ENCODE results near the gene GATA2. TPM values are rescaled to one million over a fixed set of nuclear protein-coding genes. Genes with fewer than 3 reads are reported as not detected.

The GATA2 gene
- total RNA-seq, 2 donors from 2014 or later: 1.4 to 2.3 TPM

DNA sequence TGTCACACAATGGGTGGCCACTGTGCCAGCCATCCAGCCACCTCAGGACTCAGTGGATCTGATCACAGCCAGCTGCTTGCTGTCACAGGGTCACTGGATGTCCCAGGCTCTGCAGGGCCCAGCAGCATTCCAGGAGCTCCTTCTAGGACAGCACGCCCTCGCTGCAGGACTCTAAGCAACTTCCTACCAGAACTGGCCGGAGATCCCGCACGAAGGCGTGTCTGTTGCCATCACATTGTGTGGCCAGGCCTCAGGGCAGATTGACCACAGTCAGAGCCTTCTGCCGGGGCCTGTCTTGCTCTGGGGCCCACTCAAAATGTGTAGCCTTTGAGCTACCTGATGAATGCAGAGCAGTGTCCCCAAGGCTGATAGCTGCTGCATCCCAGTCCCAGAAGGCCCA is 50.9 kb downstream of the GATA2 start:
- no peak for DNase-seq (ENCODE audit: low spot score in 2 of 2)
- Mint-ChIP-seq H3K9me3 (peaks cover 12 to 17% of the 10 kb centered on the region in 2 donors), H3K36me3 (peaks cover 3 to 11% of the 10 kb centered on the region in 2 donors), H3K27ac (no peak overlapping the region)
- no peak for ATAC-seq

GRCh38 chr3:128439226-128439625 is 53.8 kb downstream of the GATA2 start:
- Mint-ChIP-seq H3K9me3 (no peaks in the 10 kb centered on the region), H3K36me3 (no peaks in the 10 kb centered on the region), H3K27ac (no peak overlapping the region)
- DNase-seq (ENCODE audit: low spot score in 2 of 2) (no peak), ATAC-seq (no peak)

GRCh38 chr3:128438488-128439072 is 54.4 kb downstream of the GATA2 start:
- Mint-ChIP-seq H3K9me3 (no peaks in the 10 kb centered on the region), H3K27ac (no peak overlapping the region), H3K36me3 (no peaks in the 10 kb centered on the region)
- no peak for DNase-seq (ENCODE audit: low spot score in 2 of 2)
- ATAC-seq: peak in 1 of 2 donors; percentile 39

GRCh38 chr3:128436214-128436613 is 56.8 kb downstream of the GATA2 start:
- H3K9me3 Mint-ChIP-seq: no peaks in the 10 kb centered on the region
- no peak for DNase-seq (ENCODE audit: low spot score in 2 of 2)
- no peak for ATAC-seq
- no peak overlapping the region for H3K27ac Mint-ChIP-seq
- peaks cover 0 to 7% of the 10 kb centered on the region in 2 donors for H3K36me3 Mint-ChIP-seq

GRCh38 chr3:128435561-128435960 is 57.4 kb downstream of the GATA2 start:
- Mint-ChIP-seq H3K9me3 (no peaks in the 10 kb centered on the region), H3K36me3 (peaks cover 0 to 7% of the 10 kb centered on the region in 2 donors), H3K27ac (no peak overlapping the region)
- no peak for DNase-seq (ENCODE audit: low spot score in 2 of 2)
- ATAC-seq: no peak

GRCh38 chr3:128435058-128435457 is 57.9 kb downstream of the GATA2 start:
- no peaks in the 10 kb centered on the region for H3K9me3 Mint-ChIP-seq
- peaks cover 0 to 7% of the 10 kb centered on the region in 2 donors for H3K36me3 Mint-ChIP-seq
- H3K27ac Mint-ChIP-seq: no peak overlapping the region
- ATAC-seq (no peak), DNase-seq (ENCODE audit: low spot score in 2 of 2) (no peak)

DNA sequence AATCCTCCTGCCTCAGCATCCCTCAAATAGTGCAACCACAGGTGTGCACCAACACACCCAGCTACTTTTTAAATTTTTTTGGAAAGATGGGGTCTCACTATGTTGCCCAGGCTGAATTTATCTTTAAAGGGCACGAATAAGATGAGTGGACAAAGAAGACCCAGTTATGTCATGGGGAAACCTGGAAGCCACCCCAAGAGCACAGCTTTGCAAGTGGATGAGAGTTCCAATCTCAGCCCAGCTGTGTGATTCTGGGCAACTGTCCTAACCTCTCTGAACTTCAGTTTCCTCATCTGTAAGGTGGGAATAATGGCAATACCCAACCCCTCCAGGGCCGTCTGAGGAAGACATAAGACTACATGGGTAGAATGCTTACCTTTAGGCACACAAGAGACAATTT is 58.5 kb downstream of the GATA2 start:
- Mint-ChIP-seq H3K36me3 (peaks cover 0 to 7% of the 10 kb centered on the region in 2 donors), H3K9me3 (no peaks in the 10 kb centered on the region)

GRCh38 chr3:128433837-128434165 is 59.2 kb downstream of the GATA2 start:
- Mint-ChIP-seq H3K9me3 (no peaks in the 10 kb centered on the region), H3K36me3 (peaks cover 0 to 7% of the 10 kb centered on the region in 2 donors), H3K27ac (no peak overlapping the region)
- ATAC-seq (no peak), DNase-seq (ENCODE audit: low spot score in 2 of 2) (no peak)

More for the DNA sequence above, 58.5 kb downstream of the GATA2 start:
- H3K27ac Mint-ChIP-seq: no peak overlapping the region
- no peak for DNase-seq (ENCODE audit: low spot score in 2 of 2)
- ATAC-seq: no peak

GRCh38 chr3:128432971-128433836 is 59.8 kb downstream of the GATA2 start:
- peaks cover 0 to 7% of the 10 kb centered on the region in 2 donors for H3K36me3 Mint-ChIP-seq
- no peak for DNase-seq (ENCODE audit: low spot score in 2 of 2)
- ATAC-seq: no peak
- no peak overlapping the region for H3K27ac Mint-ChIP-seq
- H3K9me3 Mint-ChIP-seq: no peaks in the 10 kb centered on the region

DNA sequence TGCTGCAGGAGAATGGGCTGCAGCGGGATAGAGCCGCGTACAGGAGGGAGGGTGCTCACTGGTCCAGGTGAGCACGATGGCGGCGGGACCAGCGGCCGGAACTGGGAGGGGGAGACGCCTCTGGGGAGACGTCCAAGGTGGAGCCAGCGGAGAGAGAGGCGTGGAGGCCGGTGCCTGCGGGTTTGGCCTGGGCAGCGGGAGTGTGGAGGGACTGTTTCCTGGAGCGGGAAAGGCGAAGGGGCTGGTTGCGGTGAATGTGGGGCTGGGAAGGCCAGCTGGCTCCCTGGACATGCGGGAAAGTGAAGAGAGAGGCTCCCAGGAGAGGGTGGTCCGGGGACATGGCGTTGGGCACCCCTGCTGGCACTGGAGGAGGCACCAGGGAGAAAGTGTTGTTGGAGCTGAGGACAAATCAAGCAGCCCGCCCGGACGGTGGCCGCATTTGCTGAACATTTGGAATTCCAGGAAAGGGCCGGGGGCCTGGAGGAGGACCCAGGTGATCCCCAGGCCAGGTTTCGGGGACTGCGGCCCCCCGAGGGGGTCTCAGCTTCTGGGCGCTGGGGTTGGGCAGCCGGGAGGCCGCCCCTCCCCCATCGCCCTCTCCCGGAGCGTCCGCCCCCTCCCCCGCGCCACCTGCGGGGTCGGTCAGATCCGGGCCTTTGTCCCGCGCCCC is 60.6 kb downstream of the GATA2 start:
- DNase-seq (ENCODE audit: low spot score in 2 of 2): no peak
- peaks cover 0 to 7% of the 10 kb centered on the region in 2 donors for H3K36me3 Mint-ChIP-seq

GRCh38 chr3:128431803-128432300 is 61.1 kb downstream of the GATA2 start:
- no peak for ATAC-seq
- Mint-ChIP-seq H3K36me3 (peaks cover 0 to 7% of the 10 kb centered on the region in 2 donors), H3K27ac (peak overlapping the region in 1 of 2 donors; percentile 11)

More for the DNA sequence above, 60.6 kb downstream of the GATA2 start:
- ATAC-seq: no peak
- no peak overlapping the region for H3K27ac Mint-ChIP-seq
- H3K9me3 Mint-ChIP-seq: no peaks in the 10 kb centered on the region

GRCh38 chr3:128430731-128431130 is 62.3 kb downstream of the GATA2 start:
- no peaks in the 10 kb centered on the region for H3K9me3 Mint-ChIP-seq
- ATAC-seq (no peak), DNase-seq (ENCODE audit: low spot score in 2 of 2) (no peak)
- H3K36me3 Mint-ChIP-seq: peaks cover 0 to 7% of the 10 kb centered on the region in 2 donors
- H3K27ac Mint-ChIP-seq: no peak overlapping the region

More at GRCh38 chr3:128431803-128432300, 61.1 kb downstream of the GATA2 start:
- H3K9me3 Mint-ChIP-seq: no peaks in the 10 kb centered on the region
- DNase-seq (ENCODE audit: low spot score in 2 of 2): no peak

DNA sequence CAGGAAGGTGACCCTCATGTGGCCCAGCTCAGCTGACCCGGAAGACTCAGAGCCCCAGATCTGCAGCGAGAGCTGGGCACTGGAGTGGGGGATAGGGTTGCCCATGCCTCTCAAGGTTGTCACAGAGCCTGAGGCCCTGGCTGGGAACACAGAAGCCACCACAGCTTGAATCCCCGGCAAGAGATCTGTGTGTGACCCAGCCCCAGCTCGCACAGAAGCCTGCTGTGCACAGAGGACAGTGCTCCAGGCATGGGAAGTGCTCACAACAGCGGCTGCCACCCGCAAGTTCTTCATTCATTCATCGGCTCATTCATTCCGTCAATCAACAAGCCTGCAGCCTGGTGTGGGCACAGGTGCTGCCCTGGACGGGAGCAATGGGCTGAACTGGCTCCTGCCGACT is 62.7 kb downstream of the GATA2 start:
- H3K9me3 Mint-ChIP-seq: no peaks in the 10 kb centered on the region
- no peak overlapping the region for H3K27ac Mint-ChIP-seq
- ATAC-seq (no peak), DNase-seq (ENCODE audit: low spot score in 2 of 2) (no peak)
- H3K36me3 Mint-ChIP-seq: peaks cover 0 to 7% of the 10 kb centered on the region in 2 donors

GRCh38 chr3:128429751-128430150 is 63.2 kb downstream of the GATA2 start:
- Mint-ChIP-seq H3K36me3 (peaks cover 0 to 7% of the 10 kb centered on the region in 2 donors), H3K9me3 (no peaks in the 10 kb centered on the region), H3K27ac (no peak overlapping the region)
- no peak for ATAC-seq
- DNase-seq (ENCODE audit: low spot score in 2 of 2): no peak
